Mesenchymal stem cell (in vitro differentiated cells and primary cell): ENCODE data around the gene CYBA.

Experiments
- DNase-seq: peaks from one replicate; pipeline ENCODE4 v3.0.0-alpha.2; 2013
- H2AFZ ChIP-seq: one replicate; pipeline ENCODE4 v1.6.1; 2013; ENCODE audit warnings: low read depth, mild to moderate bottlenecking, control low read depth, inconsistent platforms, low read length, moderate library complexity
- H2AK5ac ChIP-seq: 2 replicates; pipeline ENCODE4 v1.6.1; 2013; ENCODE audit warnings: low read length, moderate library complexity, mild to moderate bottlenecking, inconsistent platforms; ENCODE audit not compliant: severe bottlenecking
- H2BK120ac ChIP-seq: one replicate; pipeline ENCODE4 v1.6.1; 2013; ENCODE audit warnings: low read depth, mild to moderate bottlenecking, inconsistent platforms, low read length, moderate library complexity
- H2BK12ac ChIP-seq, 2 experiments: one replicate each; pipeline ENCODE4 v1.6.1; 2013; ENCODE audit warnings: inconsistent platforms in 2 of 2, low read length in 2 of 2, mild to moderate bottlenecking in 2 of 2, moderate library complexity in 2 of 2, control low read depth in 1 of 2
- H2BK15ac ChIP-seq: one replicate; pipeline ENCODE4 v1.6.1; 2013; ENCODE audit warnings: mild to moderate bottlenecking, low read depth, inconsistent platforms; ENCODE audit not compliant: poor library complexity, severe bottlenecking
- H2BK5ac ChIP-seq: 2 replicates; pipeline ENCODE4 v1.6.1; 2013; ENCODE audit warnings: low read depth, mild to moderate bottlenecking, low read length, control low read depth, inconsistent platforms; ENCODE audit not compliant: poor library complexity, severe bottlenecking
- H3K14ac ChIP-seq, 2 experiments: one replicate each; pipeline ENCODE4 v1.6.1; 2013; ENCODE audit warnings: inconsistent platforms in 2 of 2, low read length in 2 of 2, control low read depth in 1 of 2, mild to moderate bottlenecking in 1 of 2, moderate library complexity in 1 of 2
- H3K18ac ChIP-seq, 2 experiments: one replicate each; pipeline ENCODE4 v1.6.1; 2013; ENCODE audit warnings: inconsistent platforms in 2 of 2, low read length in 2 of 2, control low read depth in 1 of 2, low read depth in 1 of 2, mild to moderate bottlenecking in 1 of 2
- H3K23ac ChIP-seq, 2 experiments: one replicate each; pipeline ENCODE4 v1.6.1; 2013; ENCODE audit warnings: inconsistent platforms in 2 of 2, low read length in 2 of 2, mild to moderate bottlenecking in 2 of 2, moderate library complexity in 2 of 2, control low read depth in 1 of 2
- H3K27ac ChIP-seq: 2 replicates; pipeline ENCODE4 v1.5.1; 2013; ENCODE audit warnings: mild to moderate bottlenecking, moderate library complexity, low read length, control low read depth, inconsistent platforms; ENCODE audit not compliant: poor library complexity, severe bottlenecking
- H3K27me3 ChIP-seq, 2 experiments: 2 replicates each; pipeline versions ENCODE4 v1.6.1 to v1.7.0; 2013; ENCODE audit warnings: low read length in 2 of 2, mild to moderate bottlenecking in 2 of 2, moderate library complexity in 2 of 2, control low read depth in 1 of 2, inconsistent platforms in 1 of 2; ENCODE audit not compliant: control insufficient read depth in 1 of 2, insufficient read depth in 1 of 2
- H3K36me3 ChIP-seq, 2 experiments: 2 replicates each; pipeline versions ENCODE4 v1.6.1 to v1.7.0; 2013; ENCODE audit warnings: low read length in 2 of 2, control low read depth in 1 of 2, inconsistent platforms in 1 of 2, low read depth in 1 of 2, mild to moderate bottlenecking in 1 of 2; ENCODE audit not compliant: insufficient read depth in 2 of 2, control insufficient read depth in 1 of 2
- H3K4ac ChIP-seq, 2 experiments: one replicate each; pipeline ENCODE4 v1.6.1; 2013; ENCODE audit warnings: inconsistent platforms in 2 of 2, low read length in 2 of 2, mild to moderate bottlenecking in 2 of 2, moderate library complexity in 2 of 2, control low read depth in 1 of 2, low read depth in 1 of 2
- H3K4me1 ChIP-seq: 2 replicates; pipeline ENCODE4 v1.6.1; 2013; ENCODE audit warnings: low read depth, low read length, control low read depth; ENCODE audit not compliant: control insufficient read depth, insufficient read depth
- H3K4me2 ChIP-seq: 2 replicates; pipeline ENCODE4 v1.6.1; 2013; ENCODE audit warnings: low read length, mild to moderate bottlenecking, inconsistent platforms; ENCODE audit not compliant: poor library complexity, severe bottlenecking
- H3K4me3 ChIP-seq, 2 experiments: 2 replicates each; pipeline versions ENCODE4 v1.5.1 to v1.7.0; 2013; ENCODE audit warnings: low read length in 2 of 2, mild to moderate bottlenecking in 2 of 2, control low read depth in 1 of 2, low read depth in 1 of 2; ENCODE audit not compliant: insufficient read depth in 1 of 2
- H3K79me1 ChIP-seq: replicated peaks from 2 replicates; pipeline ENCODE4 v1.6.1; 2013; ENCODE audit warnings: mild to moderate bottlenecking, control low read depth, low read length, inconsistent platforms; ENCODE audit not compliant: poor library complexity, severe bottlenecking
- H3K9ac ChIP-seq: 2 replicates; pipeline ENCODE4 v1.7.0; 2013; ENCODE audit warnings: mild to moderate bottlenecking, low read length, moderate library complexity
- H3K9me3 ChIP-seq: 2 replicates; pipeline ENCODE4 v1.7.0; 2013; ENCODE audit warnings: mild to moderate bottlenecking, low read length; ENCODE audit not compliant: control insufficient read depth
- H4K8ac ChIP-seq: one replicate; pipeline ENCODE4 v1.6.1; 2013; ENCODE audit warnings: inconsistent platforms, mild to moderate bottlenecking, low read length, moderate library complexity
- H4K91ac ChIP-seq: one replicate; pipeline ENCODE4 v1.6.1; 2013; ENCODE audit warnings: mild to moderate bottlenecking, low read length, inconsistent platforms
- WGBS: methylation state at CpG from one replicate; pipeline ENCODE4 v1.1.7; 2013; ENCODE audit warnings: mixed read lengths; 5-methylcytosine and 5-hydroxymethylcytosine counted together

CYBA gene

GRCh38 chr16:88651276-88651988, 579 bp upstream of the CYBA start:
- Histone ChIP-seq H3K79me1 (peaks cover 15% of the 10 kb centered on the region), H3K9me3 (no peaks in the 10 kb centered on the region), H2BK5ac (peak overlapping the region; percentile 48), H3K14ac (peak overlapping the region in 1 of 2 experiments; percentile 44), H2BK120ac (peak overlapping the region; percentile 87), H3K9ac (peak overlapping the region; percentile 66), H3K4me2 (peak overlapping the region; percentile 75), H3K4me3 (peak overlapping the region; percentile 29 to 73), H2BK15ac (peak overlapping the region; percentile 26), H3K27me3 (no peaks in the 10 kb centered on the region), H3K23ac (no peak overlapping the region), H2BK12ac (peak overlapping the region in 1 of 2 experiments; percentile 17), H3K18ac (peak overlapping the region; percentile 61 to 87), H3K36me3 (peaks cover 33 to 62% of the 10 kb centered on the region in 2 experiments), H3K4me1 (peaks cover 53% of the 10 kb centered on the region), H2AFZ (no peak overlapping the region), H3K4ac (peak overlapping the region in 1 of 2 experiments; percentile 8), H2AK5ac (peak overlapping the region; percentile 18), H4K91ac (peak overlapping the region; percentile 83), H3K27ac (peak overlapping the region; percentile 50), H4K8ac (peak overlapping the region; percentile 73)
- peak; percentile 88 for DNase-seq
- WGBS: 38% methylated on average over 24 of the region's 24 CpGs

DNA sequence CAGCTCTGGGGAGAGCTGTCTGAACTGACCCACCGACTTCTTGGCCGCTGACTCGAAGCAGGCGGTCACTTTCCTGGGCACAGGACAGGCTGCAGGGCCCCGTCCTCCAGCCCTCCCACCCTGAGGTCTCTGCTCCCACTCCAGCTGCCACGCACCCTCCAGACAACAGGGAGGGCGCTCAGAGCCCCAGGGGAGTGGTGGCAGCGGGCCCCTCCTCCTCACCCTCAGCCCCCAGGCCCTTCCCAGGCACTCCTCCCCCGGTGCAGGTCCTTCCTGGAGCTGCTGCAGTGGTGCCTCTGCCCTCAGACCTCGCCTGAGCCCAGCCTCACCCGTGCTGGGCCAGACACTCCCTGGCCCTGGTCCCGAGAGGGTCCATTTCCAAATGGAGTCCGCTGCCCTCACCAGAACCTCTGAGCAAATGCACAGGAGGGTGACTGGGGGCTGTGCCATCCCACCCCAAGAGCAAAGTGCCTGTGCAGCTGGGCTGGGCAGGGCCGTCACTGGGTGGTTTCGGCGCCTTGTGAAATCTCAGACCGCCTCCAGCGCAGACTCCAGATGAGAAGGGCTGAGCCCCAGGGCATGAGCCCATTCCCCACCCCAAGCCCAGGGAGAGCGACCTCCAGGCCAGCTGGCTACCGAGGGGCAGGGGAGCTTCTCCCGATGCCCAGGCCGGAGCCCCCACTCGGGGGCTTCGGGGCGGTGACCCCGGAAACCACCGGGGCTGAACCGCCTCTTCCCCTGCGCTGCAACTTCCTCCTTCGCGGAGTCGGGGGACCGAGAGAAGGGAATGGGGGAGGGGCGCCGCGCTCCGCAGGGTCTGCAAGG, 717 bp downstream of the CYBA start:
- peak overlapping the region; percentile 30 for H3K27ac ChIP-seq

DNA sequence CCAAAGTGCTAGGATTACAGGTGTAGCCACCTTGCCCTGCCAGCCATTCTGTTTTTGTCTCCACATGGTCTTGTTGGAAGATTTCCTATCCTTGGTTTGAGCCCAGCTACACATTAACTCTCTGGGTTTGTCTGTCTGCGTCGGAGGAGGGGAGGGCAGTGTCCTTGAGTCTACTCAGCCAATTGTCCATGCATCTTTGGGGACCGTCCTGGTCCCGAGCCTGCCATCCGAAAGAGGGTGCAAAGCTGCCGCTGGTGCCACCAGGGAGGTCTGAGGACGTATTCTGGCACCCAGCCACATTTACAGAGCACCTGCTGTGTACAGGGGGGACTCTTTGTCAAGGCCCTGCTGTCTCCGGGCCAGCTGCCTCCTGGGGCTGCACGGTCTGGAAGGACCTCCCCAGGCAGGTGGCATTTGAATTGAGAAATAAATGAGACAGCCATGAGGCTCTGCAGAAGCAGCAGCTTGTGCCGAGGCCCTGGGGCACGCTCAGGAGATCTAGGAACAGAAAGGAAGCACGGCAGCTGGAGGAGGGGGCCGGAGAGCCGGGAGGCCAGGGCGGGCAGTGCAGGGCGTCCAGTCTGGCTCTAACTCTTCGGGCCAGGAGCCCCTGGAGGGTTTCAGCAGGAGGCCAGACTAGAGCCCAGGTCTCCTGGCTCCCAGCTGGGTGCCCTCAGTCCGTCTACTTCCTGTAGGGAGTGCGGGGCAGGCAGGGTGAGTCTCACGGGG, 1.5 kb downstream of the CYBA start:
- Histone ChIP-seq H2BK12ac (no peak overlapping the region), H2AK5ac (no peak overlapping the region), H3K14ac (no peak overlapping the region), H3K36me3 (peaks cover 16 to 59% of the 10 kb centered on the region in 2 experiments), H2BK15ac (no peak overlapping the region), H3K9ac (peak overlapping the region; percentile 86), H3K18ac (peak overlapping the region in 1 of 2 experiments; percentile 35), H3K4me1 (peaks cover 37% of the 10 kb centered on the region), H3K27ac (peak overlapping the region; percentile 30), H2AFZ (no peak overlapping the region), H3K79me1 (peaks cover 24% of the 10 kb centered on the region), H2BK5ac (no peak overlapping the region), H4K91ac (no peak overlapping the region), H3K23ac (no peak overlapping the region), H3K4ac (no peak overlapping the region), H2BK120ac (no peak overlapping the region), H4K8ac (no peak overlapping the region), H3K27me3 (no peaks in the 10 kb centered on the region), H3K4me2 (peak overlapping the region; percentile 60), H3K4me3 (peak overlapping the region; percentile 82 to 89), H3K9me3 (no peaks in the 10 kb centered on the region)
- 83% methylated on average over 19 of the region's 20 CpGs for WGBS
- DNase-seq: peak; percentile 17

More for the DNA sequence above, 717 bp downstream of the CYBA start:
- H3K14ac ChIP-seq: peak overlapping the region in 1 of 2 experiments; percentile 96
- peak; percentile 69 for DNase-seq
- H3K9ac ChIP-seq: peak overlapping the region; percentile 86
- H3K9me3 ChIP-seq: no peaks in the 10 kb centered on the region
- H3K27me3 ChIP-seq: no peaks in the 10 kb centered on the region
- H2BK120ac ChIP-seq: peak overlapping the region; percentile 36
- H2AK5ac ChIP-seq: no peak overlapping the region
- H3K4ac ChIP-seq: peak overlapping the region; percentile 1 to 21
- H4K8ac ChIP-seq: peak overlapping the region; percentile 10
- H4K91ac ChIP-seq: peak overlapping the region; percentile 72
- 10% methylated on average over 36 of the region's 37 CpGs for WGBS
- peak overlapping the region in 1 of 2 experiments; percentile 76 for H2BK12ac ChIP-seq
- peaks cover 40% of the 10 kb centered on the region for H3K4me1 ChIP-seq
- no peak overlapping the region for H2BK15ac ChIP-seq
- peak overlapping the region; percentile 82 to 89 for H3K4me3 ChIP-seq
- peaks cover 24 to 63% of the 10 kb centered on the region in 2 experiments for H3K36me3 ChIP-seq
- peak overlapping the region; percentile 35 to 92 for H3K18ac ChIP-seq
- H3K4me2 ChIP-seq: peak overlapping the region; percentile 60
- peak overlapping the region; percentile 38 for H2BK5ac ChIP-seq
- H3K79me1 ChIP-seq: peaks cover 24% of the 10 kb centered on the region
- peak overlapping the region in 1 of 2 experiments; percentile 85 for H3K23ac ChIP-seq
- H2AFZ ChIP-seq: peak overlapping the region; percentile 46
